Skeletal muscle tissue (tissue), 4 donors: ENCODE measurements around the gene CEACAM7. TPM values are rescaled to one million over a fixed set of nuclear protein-coding genes. Genes with fewer than 3 reads are reported as not detected.
"Not testable (repeated sequence)": the region's sequence is repeated elsewhere in the genome, so short reads cannot be mapped to it uniquely, and the experiment has no call there.

Source experiments
- H3K27ac ChIP-seq: one replicate; pipeline ENCODE4 v1.7.0; 2013; ENCODE audit warnings: mild to moderate bottlenecking, low read depth, low read length, inconsistent platforms
- H3K27me3 ChIP-seq, 3 donors: one replicate each; pipeline ENCODE4 v1.7.0; 2013; ENCODE audit warnings: low read length in 3 of 3; ENCODE audit not compliant: control insufficient read depth in 3 of 3, insufficient read depth in 3 of 3
- H3K36me3 ChIP-seq, 3 donors: one replicate each; pipeline ENCODE4 v1.7.0; 2013; ENCODE audit warnings: low read length in 3 of 3; ENCODE audit not compliant: control insufficient read depth in 3 of 3, insufficient read depth in 3 of 3
- H3K4me1 ChIP-seq, 3 donors: one replicate each; pipeline ENCODE4 v1.7.0; 2013; ENCODE audit warnings: low read length in 3 of 3, mild to moderate bottlenecking in 3 of 3; ENCODE audit not compliant: control insufficient read depth in 3 of 3, insufficient read depth in 3 of 3
- H3K4me3 ChIP-seq, 3 donors: one replicate each; pipeline ENCODE4 v1.7.0; 2013; ENCODE audit warnings: low read length in 3 of 3
- H3K9ac ChIP-seq, 3 donors: one replicate each; pipeline ENCODE4 v1.7.0; 2013; ENCODE audit warnings: low read length in 3 of 3, mild to moderate bottlenecking in 3 of 3, moderate library complexity in 2 of 3, low read depth in 1 of 3
- H3K9me3 ChIP-seq, 3 donors: one replicate each; pipeline ENCODE4 v1.7.0; 2013; ENCODE audit warnings: low read length in 3 of 3; ENCODE audit not compliant: control insufficient read depth in 3 of 3
- total RNA-seq: library from RNA; depleted of rRNA; stranded (reverse); fragments of >200 nt; gene quantifications from one replicate; pipeline ENCODE4 v1.2.3, GENCODE V29; 2014
- donor health status: Osteomylitis.

CEACAM7 gene
- total RNA-seq, 1 donor from 2014 or later, result not detected

DNA sequence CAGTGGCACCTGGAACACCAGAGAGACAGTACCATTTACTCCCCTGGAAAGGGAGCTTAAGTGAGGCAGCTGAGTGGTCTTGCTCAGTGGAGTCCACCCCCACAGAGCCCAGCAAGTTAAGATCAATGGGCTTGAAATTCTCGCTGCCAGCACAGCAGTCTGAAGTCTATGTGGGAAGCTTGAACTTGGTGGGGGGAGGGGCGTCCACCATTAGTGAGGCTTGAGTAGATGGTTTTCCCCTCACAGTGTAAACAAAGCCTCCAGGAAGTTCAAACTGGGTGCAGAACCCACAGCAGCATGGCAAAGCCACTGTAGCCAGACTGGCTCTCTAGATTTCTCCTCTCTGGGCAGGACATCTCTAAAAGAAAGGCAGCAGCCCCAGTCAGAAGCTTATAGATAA lies 30.9 kb downstream of the CEACAM7 start:
- no peaks in the 10 kb centered on the region for H3K36me3 ChIP-seq
- no peak overlapping the region for H3K27ac ChIP-seq
- no peak overlapping the region for H3K4me3 ChIP-seq
- H3K27me3 ChIP-seq, result peaks cover 0 to 10% (median 2%) of the 10 kb centered on the region in 3 donors
- H3K9ac ChIP-seq, result no peak overlapping the region
- no peaks in the 10 kb centered on the region for H3K4me1 ChIP-seq
- H3K9me3 ChIP-seq, result no peaks in the 10 kb centered on the region

GRCh38 chr19:41656756-41657155 lies 31.3 kb downstream of the CEACAM7 start:
- not testable (repeated sequence) for H3K4me3 ChIP-seq, H3K4me1 ChIP-seq, H3K27ac ChIP-seq, H3K9me3 ChIP-seq, H3K9ac ChIP-seq, H3K36me3 ChIP-seq
- H3K27me3 ChIP-seq, result peaks cover 0 to 12% (median 2%) of the 10 kb centered on the region in 3 donors

- no peaks in the 10 kb centered on the region for H3K9me3 ChIP-seq
- H3K27ac ChIP-seq, result no peak overlapping the region
- no peaks in the 10 kb centered on the region for H3K4me1 ChIP-seq
- no peaks in the 10 kb centered on the region for H3K36me3 ChIP-seq
- H3K27me3 ChIP-seq, result peaks cover 0 to 12% (median 11%) of the 10 kb centered on the region in 3 donors
- H3K4me3 ChIP-seq, result no peak overlapping the region
- no peak overlapping the region for H3K9ac ChIP-seq
Measured at GRCh38 chr19:41652250-41652649, 35.8 kb downstream of the CEACAM7 start.

GRCh38 chr19:41649827-41650226 lies 38.2 kb downstream of the CEACAM7 start:
- no peak overlapping the region for H3K9ac ChIP-seq
- H3K4me3 ChIP-seq, result no peak overlapping the region
- no peaks in the 10 kb centered on the region for H3K9me3 ChIP-seq
- H3K27ac ChIP-seq, result no peak overlapping the region
- no peaks in the 10 kb centered on the region for H3K36me3 ChIP-seq
- no peaks in the 10 kb centered on the region for H3K4me1 ChIP-seq
- H3K27me3 ChIP-seq, result peaks cover 0 to 9% (median 7%) of the 10 kb centered on the region in 3 donors

- H3K9me3 ChIP-seq, result no peaks in the 10 kb centered on the region
- no peak overlapping the region for H3K4me3 ChIP-seq
- no peaks in the 10 kb centered on the region for H3K36me3 ChIP-seq
- H3K27me3 ChIP-seq, result peaks cover 0 to 9% (median 0%) of the 10 kb centered on the region in 3 donors
- no peaks in the 10 kb centered on the region for H3K4me1 ChIP-seq
- no peak overlapping the region for H3K9ac ChIP-seq
- no peak overlapping the region for H3K27ac ChIP-seq
Measured at GRCh38 chr19:41646589-41647204, 41.4 kb downstream of the CEACAM7 start.

DNA sequence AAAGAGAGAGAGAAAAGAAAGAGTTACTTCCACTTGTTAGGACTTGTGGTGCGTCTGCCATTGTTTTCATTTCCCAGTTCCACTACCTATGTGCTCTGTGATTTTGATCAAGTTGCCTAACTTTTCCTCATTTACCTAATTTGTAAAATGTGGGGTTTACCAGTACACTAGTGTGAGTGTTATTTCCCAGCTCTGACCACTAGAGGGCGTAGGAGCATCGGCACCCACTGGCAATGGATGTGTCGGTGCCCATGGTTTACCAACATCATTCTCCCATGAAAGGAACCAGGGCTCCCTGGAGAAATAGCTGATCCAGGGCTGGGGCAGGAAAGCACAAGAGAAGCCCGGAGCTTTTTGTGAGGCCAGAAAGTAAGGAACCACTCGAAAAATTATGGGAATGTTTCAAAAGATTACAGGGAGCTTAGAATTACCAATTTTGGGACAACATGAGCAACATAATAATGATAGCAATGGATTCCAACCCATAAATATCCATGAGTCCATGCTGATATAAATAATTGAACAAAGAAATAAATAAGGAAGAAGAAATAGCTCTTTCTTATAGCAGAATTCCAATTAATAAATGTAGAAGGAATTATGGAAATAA lies 46.1 kb downstream of the CEACAM7 start:
- Histone ChIP-seq H3K27me3 (peaks cover 0 to 9% (median 8%) of the 10 kb centered on the region in 3 donors), H3K27ac (no peak overlapping the region), H3K9ac (no peak overlapping the region), H3K4me3 (no peak overlapping the region), H3K4me1 (no peaks in the 10 kb centered on the region), H3K36me3 (no peaks in the 10 kb centered on the region), H3K9me3 (no peaks in the 10 kb centered on the region)

DNA sequence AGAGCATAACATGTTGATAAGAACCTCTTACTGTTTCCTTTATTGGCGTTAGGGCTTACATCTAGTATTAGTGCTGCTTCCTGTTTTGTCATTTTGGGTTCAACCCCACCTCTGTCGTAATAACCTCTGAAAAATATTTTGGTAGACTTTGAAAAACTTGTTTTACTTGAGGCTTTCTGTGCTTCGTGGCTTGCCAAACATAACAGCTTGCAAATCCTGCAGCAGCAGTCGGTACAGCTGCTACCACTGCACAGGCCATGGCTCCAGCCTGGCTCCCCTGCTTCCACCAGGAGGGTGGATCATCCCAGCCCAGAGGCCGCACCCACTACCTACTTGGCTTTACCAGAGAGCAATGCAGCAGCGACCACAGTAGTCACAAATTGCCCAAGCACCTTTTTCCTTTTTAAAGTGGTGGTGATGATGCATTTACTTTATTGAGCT lies 49.4 kb downstream of the CEACAM7 start:
- Histone ChIP-seq H3K4me1 (no peaks in the 10 kb centered on the region), H3K36me3 (no peaks in the 10 kb centered on the region), H3K9ac (no peak overlapping the region), H3K27ac (no peak overlapping the region), H3K9me3 (no peaks in the 10 kb centered on the region), H3K27me3 (peaks cover 0 to 9% (median 8%) of the 10 kb centered on the region in 3 donors), H3K4me3 (no peak overlapping the region)

- Histone ChIP-seq H3K9ac (no peak overlapping the region), H3K4me1 (no peaks in the 10 kb centered on the region), H3K36me3 (no peaks in the 10 kb centered on the region), H3K4me3 (no peak overlapping the region), H3K27ac (no peak overlapping the region), H3K9me3 (peaks cover 0 to 2% (median 0%) of the 10 kb centered on the region in 3 donors), H3K27me3 (peaks cover 0 to 9% (median 8%) of the 10 kb centered on the region in 3 donors)
Measured at GRCh38 chr19:41637484-41637883, 50.6 kb downstream of the CEACAM7 start.

- Histone ChIP-seq H3K36me3 (no peaks in the 10 kb centered on the region), H3K4me1 (no peaks in the 10 kb centered on the region), H3K9ac (no peak overlapping the region), H3K27me3 (peaks cover 4 to 10% (median 7%) of the 10 kb centered on the region in 3 donors), H3K4me3 (no peak overlapping the region), H3K27ac (no peak overlapping the region), H3K9me3 (peaks cover 0 to 6% (median 0%) of the 10 kb centered on the region in 3 donors)
Measured at GRCh38 chr19:41627966-41628675, 59.9 kb downstream of the CEACAM7 start.

GRCh38 chr19:41626877-41627276 lies 61.2 kb downstream of the CEACAM7 start, which contains the start of gene CEACAM4:
CEACAM4 (minus strand) TSS chr19:41627074; CDS start chr19:41626963, 111 bp downstream.
- Histone ChIP-seq H3K9me3 (peaks cover 0 to 5% (median 0%) of the 10 kb centered on the region in 3 donors), H3K4me1 (no peaks in the 10 kb centered on the region), H3K27ac (no peak within 1 kb of the TSS), H3K9ac (no peak within 1 kb of the TSS), H3K4me3 (no peak within 1 kb of the TSS), H3K27me3 (peaks cover 4 to 10% (median 7%) of the 10 kb centered on the region in 3 donors), H3K36me3 (no peaks in the 10 kb centered on the region)
